GM12878 (cell line): ENCODE results near the gene TNFRSF1B. TPM values are rescaled to one million over a fixed set of nuclear protein-coding genes. Genes with fewer than 3 reads are reported as not detected.

Experiments
- BCL3 ChIP-seq: IDR thresholded peaks from 2 replicates; pipeline ENCODE4 v1.6.1; 2011; ENCODE audit warnings: borderline replicate concordance, low read depth, mild to moderate bottlenecking, moderate library complexity, low read length; ENCODE audit not compliant: insufficient read depth, poor library complexity, severe bottlenecking
- CBX3 ChIP-seq: fragments of 200-600 bp; sonication (generic); IDR thresholded peaks from 2 replicates; pipeline ENCODE4 v1.6.1; 2016; ENCODE audit warnings: low read depth, borderline replicate concordance
- DPF2 ChIP-seq: fragments of 450-650 bp; IDR thresholded peaks from 2 replicates; pipeline ENCODE4 v1.6.1; 2017; ENCODE audit warnings: mild to moderate bottlenecking
- EED ChIP-seq: sonication (generic); IDR thresholded peaks from 2 replicates; pipeline ENCODE4 v1.6.1; 2016; ENCODE audit warnings: antibody characterized with exemption, low read depth
- IKZF2 ChIP-seq, 2 experiments: fragments of 450-650 bp; IDR thresholded peaks; 2 replicates each; pipeline ENCODE4 v1.6.1; 2017; ENCODE audit warnings: mild to moderate bottlenecking in 2 of 2, moderate library complexity in 2 of 2
- MTA2 ChIP-seq: fragments of 450-650 bp; IDR thresholded peaks from 2 replicates; pipeline ENCODE4 v1.6.1; 2016; ENCODE audit warnings: low read depth, mild to moderate bottlenecking, moderate library complexity
- ZBED1 ChIP-seq: IDR thresholded peaks from 2 replicates; pipeline ENCODE4 v1.6.1; 2016; ENCODE audit warnings: borderline replicate concordance
- polyA plus RNA-seq, 11 experiments: library from polyadenylated mRNA; depleted of rRNA in 4 of 11; unstranded in 6 of 11; stranded (reverse) in 5 of 11; fragments of >200 nt; fragmentation: Nextera tagmentation in 4 of 11; fragmentation: Illumina TruSeq in 1 of 11; extraction: Ambion mirVana in 4 of 11; extraction: Trizol in 1 of 11; gene quantifications; 1 replicate in 1 of 11; 2 replicates in 10 of 11; pipeline versions ENCODE4 v1.2.1 to v1.2.3, GENCODE V29; 2011 to 2016; ENCODE audit warnings: inconsistent platforms in 2 of 11, missing spikeins in 2 of 11, low read depth in 1 of 11
- total RNA-seq, 4 experiments: library from RNA; depleted of rRNA in 3 of 4; stranded (reverse); fragments of >200 nt in 3 of 4; fragmentation: Illumina TruSeq in 1 of 4; extraction: Trizol in 1 of 4; gene quantifications; 2 replicates each; pipeline versions ENCODE4 v1.2.1 to v1.2.3, GENCODE V29; 2013 to 2021
- TF ChIP-seq, protein P1 (sequence below): fragments of 450-650 bp; IDR thresholded peaks from 2 replicates; pipeline ENCODE4 v1.6.1; 2017; ENCODE audit warnings: low read depth, mild to moderate bottlenecking, moderate library complexity
- TF ChIP-seq, protein P2 (sequence below): fragments of 450-650 bp; IDR thresholded peaks from 2 replicates; pipeline ENCODE4 v1.6.1; 2017; ENCODE audit warnings: borderline replicate concordance

TNFRSF1B gene
- total and polyA plus RNA-seq, 10 of the 15 experiments (the other 5 are each of a cell fraction or from before 2014, with no cell fraction given), result 10.1 to 87.2 (median 37.3) TPM

DNA sequence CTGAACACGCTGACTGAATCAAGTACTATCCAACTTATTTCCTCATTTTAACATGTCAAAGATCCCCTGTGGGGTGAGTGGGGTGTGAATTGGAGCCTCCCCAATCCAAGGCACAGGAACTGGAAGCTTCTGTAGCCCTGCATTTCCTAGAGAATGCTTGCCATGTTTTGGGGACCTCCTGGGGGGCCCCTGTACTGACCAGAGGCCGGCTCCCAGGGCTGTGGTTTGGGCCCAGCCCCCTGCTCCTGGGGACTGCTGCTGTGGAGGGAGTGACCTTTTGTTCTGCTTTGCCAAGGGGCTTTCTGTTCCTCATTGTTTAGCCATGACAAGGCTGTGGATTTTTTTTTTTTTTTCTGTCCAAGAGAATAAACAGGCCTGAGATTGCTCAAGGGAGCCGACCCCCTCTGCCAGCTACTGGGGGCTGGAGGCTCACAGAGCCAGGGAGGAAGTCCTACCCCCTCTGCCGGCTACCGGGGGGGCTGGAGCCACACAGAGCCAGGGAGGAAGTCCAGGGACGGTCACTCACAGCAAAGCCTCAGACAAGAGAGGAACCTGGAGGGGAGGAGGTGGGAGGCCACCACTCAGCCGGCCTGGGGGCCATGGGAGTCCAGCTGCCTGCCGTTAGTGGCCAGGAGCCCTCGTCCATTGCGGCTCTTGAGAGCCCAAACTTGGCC, 17.4 kb downstream of the TNFRSF1B start (continued):
- TF ChIP-seq, protein P1, sequence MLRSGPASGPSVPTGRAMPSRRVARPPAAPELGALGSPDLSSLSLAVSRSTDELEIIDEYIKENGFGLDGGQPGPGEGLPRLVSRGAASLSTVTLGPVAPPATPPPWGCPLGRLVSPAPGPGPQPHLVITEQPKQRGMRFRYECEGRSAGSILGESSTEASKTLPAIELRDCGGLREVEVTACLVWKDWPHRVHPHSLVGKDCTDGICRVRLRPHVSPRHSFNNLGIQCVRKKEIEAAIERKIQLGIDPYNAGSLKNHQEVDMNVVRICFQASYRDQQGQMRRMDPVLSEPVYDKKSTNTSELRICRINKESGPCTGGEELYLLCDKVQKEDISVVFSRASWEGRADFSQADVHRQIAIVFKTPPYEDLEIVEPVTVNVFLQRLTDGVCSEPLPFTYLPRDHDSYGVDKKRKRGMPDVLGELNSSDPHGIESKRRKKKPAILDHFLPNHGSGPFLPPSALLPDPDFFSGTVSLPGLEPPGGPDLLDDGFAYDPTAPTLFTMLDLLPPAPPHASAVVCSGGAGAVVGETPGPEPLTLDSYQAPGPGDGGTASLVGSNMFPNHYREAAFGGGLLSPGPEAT, result peak; percentile 74; the same call in 1 of the 2 replicates
- TF ChIP-seq, protein P2, sequence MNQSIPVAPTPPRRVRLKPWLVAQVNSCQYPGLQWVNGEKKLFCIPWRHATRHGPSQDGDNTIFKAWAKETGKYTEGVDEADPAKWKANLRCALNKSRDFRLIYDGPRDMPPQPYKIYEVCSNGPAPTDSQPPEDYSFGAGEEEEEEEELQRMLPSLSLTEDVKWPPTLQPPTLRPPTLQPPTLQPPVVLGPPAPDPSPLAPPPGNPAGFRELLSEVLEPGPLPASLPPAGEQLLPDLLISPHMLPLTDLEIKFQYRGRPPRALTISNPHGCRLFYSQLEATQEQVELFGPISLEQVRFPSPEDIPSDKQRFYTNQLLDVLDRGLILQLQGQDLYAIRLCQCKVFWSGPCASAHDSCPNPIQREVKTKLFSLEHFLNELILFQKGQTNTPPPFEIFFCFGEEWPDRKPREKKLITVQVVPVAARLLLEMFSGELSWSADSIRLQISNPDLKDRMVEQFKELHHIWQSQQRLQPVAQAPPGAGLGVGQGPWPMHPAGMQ, result no peak
- TF ChIP-seq BCL3, result no peak
- no peak for TF ChIP-seq MTA2
- TF ChIP-seq DPF2, result 0 out of 2 replicates have a peak, but pooled peaks have one; percentile 19
- TF ChIP-seq IKZF2 (IDR thresholded peaks at IDR 0.05), result peak; percentile 60 to 69
- peak; percentile 53; the same call in 1 of the 2 replicates for TF ChIP-seq EED
- no peak for TF ChIP-seq ZBED1
- no peak for TF ChIP-seq CBX3
